Fibroblast of lung (primary cell): Measurements from ENCODE around the gene CHST11. TPM values are rescaled to one million over a fixed set of nuclear protein-coding genes. Genes with fewer than 3 reads are reported as not detected.

Source experiments
- DNase-seq, 2 donors: peaks; one replicate each; pipeline versions ENCODE4 v3.0.0 to v3.0.0-alpha.2; 2010; ENCODE audit warnings: low read depth in 2 of 2
- H2AFZ ChIP-seq: 2 replicates; pipeline ENCODE4 v1.5.1; 2012; ENCODE audit warnings: low read length, control low read depth, inconsistent platforms
- H3K27ac ChIP-seq: 2 replicates; pipeline ENCODE4 v1.5.1; 2011; ENCODE audit warnings: low read length, control low read depth; ENCODE audit not compliant: insufficient read depth
- H3K27me3 ChIP-seq: 2 replicates; pipeline ENCODE4 v1.5.1; 2011; ENCODE audit warnings: mild to moderate bottlenecking, low read length; ENCODE audit not compliant: control insufficient read depth, insufficient read depth
- H3K36me3 ChIP-seq: 2 replicates; pipeline ENCODE4 v1.5.1; 2011; ENCODE audit warnings: low read length; ENCODE audit not compliant: control insufficient read depth, insufficient read depth
- H3K4me1 ChIP-seq: 2 replicates; pipeline ENCODE4 v1.5.1; 2011; ENCODE audit warnings: low read length; ENCODE audit not compliant: control insufficient read depth, insufficient read depth; ENCODE audit errors: extremely low read depth
- H3K4me2 ChIP-seq: 2 replicates; pipeline ENCODE4 v1.5.1; 2011; ENCODE audit warnings: low read length, control low read depth; ENCODE audit not compliant: insufficient read depth; ENCODE audit errors: extremely low read depth
- H3K4me3 ChIP-seq, 4 experiments: fragments of 200-600 bp in 1 of 4; sonication (generic) in 1 of 4; replicated peaks in 1 of 4; 2 replicates each; pipeline ENCODE4 v1.5.1; 2011 to 2016; ENCODE audit warnings: low read length in 4 of 4, low read depth in 3 of 4, mild to moderate bottlenecking in 3 of 4, control low read depth in 2 of 4, inconsistent platforms in 1 of 4, mixed read lengths in 1 of 4; ENCODE audit not compliant: insufficient read depth in 1 of 4; ENCODE audit errors: control extremely low read depth in 1 of 4
- H3K79me2 ChIP-seq: 2 replicates; pipeline ENCODE4 v1.5.1; 2012; ENCODE audit warnings: mild to moderate bottlenecking, low read length, inconsistent platforms; ENCODE audit not compliant: control insufficient read depth, insufficient read depth
- H3K9ac ChIP-seq: 2 replicates; pipeline ENCODE4 v1.5.1; 2011; ENCODE audit warnings: mild to moderate bottlenecking, low read length, control low read depth; ENCODE audit not compliant: insufficient read depth
- H3K9me3 ChIP-seq: 2 replicates; pipeline ENCODE4 v1.5.1; 2012; ENCODE audit warnings: low read depth, low read length; ENCODE audit not compliant: control insufficient read depth, insufficient read depth
- H4K20me1 ChIP-seq: 2 replicates; pipeline ENCODE4 v1.5.1; 2011; ENCODE audit warnings: low read length; ENCODE audit not compliant: control insufficient read depth, insufficient read depth; ENCODE audit errors: extremely low read depth
- CTCF ChIP-seq, 2 donors: IDR thresholded peaks in 1 of 2; conservative IDR thresholded peaks in 1 of 2; 1 replicate in 1 of 2; 2 replicates in 1 of 2; pipeline ENCODE4 v1.5.1; 2011 to 2012; ENCODE audit warnings: low read length in 2 of 2, control low read depth in 1 of 2, inconsistent platforms in 1 of 2, low read depth in 1 of 2, mild to moderate bottlenecking in 1 of 2
- EZH2 ChIP-seq: IDR thresholded peaks from 2 replicates; pipeline ENCODE4 v1.5.1; 2012; ENCODE audit warnings: low read length, control low read depth, mild to moderate bottlenecking; ENCODE audit errors: missing control alignments
- polyA plus RNA-seq, 2 donors: library from polyadenylated mRNA; depleted of rRNA in 1 of 2; stranded (reverse) in 1 of 2; unstranded in 1 of 2; fragments of >200 nt; gene quantifications; 2 replicates each; pipeline ENCODE4 v1.2.1, GENCODE V29; 2011 to 2012; ENCODE audit warnings: missing spikeins in 1 of 2
- total RNA-seq: library from RNA; depleted of rRNA; stranded (reverse); fragments of >200 nt; gene quantifications from 2 replicates; pipeline ENCODE4 v1.2.1, GENCODE V29; 2014

CHST11 gene
- total and polyA plus RNA-seq, 2 donors (not counting 1 experiment from before 2014, with no cell fraction given): 3.5 to 9.1 TPM

GRCh38 chr12:104697186-104697585 lies 240.4 kb downstream of the CHST11 start:
- TF ChIP-seq CTCF (conservative IDR thresholded peaks at IDR 0.05 in 1 of 2, IDR thresholded peaks at IDR 0.05 in 1 of 2; ENCODE audit: low read depth in 1 of 2, low read length in 2 of 2) (no peak), EZH2 (no peak)
- no peaks in the 10 kb centered on the region for H3K36me3 ChIP-seq
- no peak for DNase-seq
- no peaks in the 10 kb centered on the region for H4K20me1 ChIP-seq
- no peaks in the 10 kb centered on the region for H3K79me2 ChIP-seq
- H2AFZ ChIP-seq: no peak overlapping the region
- H3K27ac ChIP-seq: no peak overlapping the region
- no peak overlapping the region for H3K4me2 ChIP-seq
- no peaks in the 10 kb centered on the region for H3K9me3 ChIP-seq
- no peak overlapping the region for H3K9ac ChIP-seq
- no peaks in the 10 kb centered on the region for H3K27me3 ChIP-seq
- H3K4me1 ChIP-seq: peaks cover 25% of the 10 kb centered on the region
- H3K4me3 ChIP-seq: no peak overlapping the region

GRCh38 chr12:104698871-104699270 lies 242.1 kb downstream of the CHST11 start:
- H3K36me3 ChIP-seq: no peaks in the 10 kb centered on the region
- peaks cover 30% of the 10 kb centered on the region for H3K4me1 ChIP-seq
- H2AFZ ChIP-seq: no peak overlapping the region
- no peak overlapping the region for H3K4me2 ChIP-seq
- no peaks in the 10 kb centered on the region for H3K27me3 ChIP-seq
- DNase-seq: peak in 1 of 2 donors; percentile 67
- H3K4me3 ChIP-seq: no peak overlapping the region
- no peaks in the 10 kb centered on the region for H3K79me2 ChIP-seq
- H4K20me1 ChIP-seq: no peaks in the 10 kb centered on the region
- H3K27ac ChIP-seq: no peak overlapping the region
- TF ChIP-seq EZH2: no peak
- no peak for TF ChIP-seq CTCF (conservative IDR thresholded peaks at IDR 0.05 in 1 of 2, IDR thresholded peaks at IDR 0.05 in 1 of 2; ENCODE audit: low read depth in 1 of 2, low read length in 2 of 2)
- no peak overlapping the region for H3K9ac ChIP-seq
- H3K9me3 ChIP-seq: no peaks in the 10 kb centered on the region

- no peak overlapping the region for H3K27ac ChIP-seq
- peak in 1 of 2 donors; percentile 29 for DNase-seq
- no peak overlapping the region for H3K9ac ChIP-seq
- H3K4me1 ChIP-seq: peaks cover 25% of the 10 kb centered on the region
- H4K20me1 ChIP-seq: no peaks in the 10 kb centered on the region
- TF ChIP-seq EZH2 (no peak), CTCF (conservative IDR thresholded peaks at IDR 0.05 in 1 of 2, IDR thresholded peaks at IDR 0.05 in 1 of 2; ENCODE audit: low read depth in 1 of 2, low read length in 2 of 2) (no peak)
- no peaks in the 10 kb centered on the region for H3K27me3 ChIP-seq
- no peaks in the 10 kb centered on the region for H3K9me3 ChIP-seq
- no peaks in the 10 kb centered on the region for H3K79me2 ChIP-seq
- no peaks in the 10 kb centered on the region for H3K36me3 ChIP-seq
- no peak overlapping the region for H3K4me2 ChIP-seq
- no peak overlapping the region for H2AFZ ChIP-seq
- no peak overlapping the region for H3K4me3 ChIP-seq
These were observed 242.9 kb downstream of the CHST11 start for GRCh38 chr12:104699489-104700190.
